Iris pigment epithelial cell (primary cell): ENCODE data around the gene STT3B.
A peak's percentile ranks its signal among the peaks of the same experiment; 100 is the strongest.
"Not testable (repeated sequence)": the region's sequence is repeated elsewhere in the genome, so short reads cannot be mapped to it uniquely, and the experiment has no call there.

Source experiments
- DNase-seq: peaks from one replicate; pipeline ENCODE4 v3.0.0-alpha.2; 2011; ENCODE audit warnings: low read depth

STT3B gene

DNA sequence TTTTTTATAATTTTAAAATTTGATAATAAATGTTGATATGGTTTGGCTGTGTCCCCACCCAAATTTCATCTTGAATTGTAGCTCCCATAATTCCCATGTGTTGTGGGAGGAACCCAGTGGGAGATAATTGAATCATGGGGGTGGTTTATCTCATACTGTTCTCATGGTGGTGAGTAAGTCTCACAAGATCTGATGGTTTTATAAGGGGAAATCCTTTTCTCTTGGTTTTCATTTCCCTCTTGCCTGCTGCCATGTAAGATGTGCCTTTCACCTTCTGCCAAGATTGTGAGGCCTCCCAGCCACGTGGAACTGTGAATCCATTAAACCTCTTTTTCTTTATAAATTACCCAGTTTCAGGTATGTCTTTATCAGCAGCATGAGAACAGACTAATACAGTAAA, 72.6 kb downstream of the STT3B start:
- DNase-seq: not testable (repeated sequence)

DNA sequence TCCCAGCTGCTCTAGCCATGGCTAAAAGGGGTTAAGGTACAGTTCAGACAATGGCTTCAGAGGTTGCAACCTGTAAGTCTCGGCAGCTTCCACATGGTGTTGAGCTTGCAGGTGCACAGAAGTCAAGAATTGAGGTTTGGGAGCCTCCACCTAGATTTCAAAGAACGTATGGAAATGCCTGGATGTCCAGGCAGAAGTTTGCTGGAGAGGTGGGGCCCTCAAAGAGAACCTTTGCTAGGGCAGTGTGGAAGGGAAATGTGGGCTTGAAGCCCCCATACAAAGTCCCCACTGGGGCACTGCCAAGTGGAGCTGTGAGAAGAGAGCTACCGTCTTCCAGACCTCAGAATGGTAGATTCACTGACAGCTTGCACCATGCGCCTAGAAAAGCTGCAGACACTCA, 73.7 kb downstream of the STT3B start:
- no peak for DNase-seq

DNA sequence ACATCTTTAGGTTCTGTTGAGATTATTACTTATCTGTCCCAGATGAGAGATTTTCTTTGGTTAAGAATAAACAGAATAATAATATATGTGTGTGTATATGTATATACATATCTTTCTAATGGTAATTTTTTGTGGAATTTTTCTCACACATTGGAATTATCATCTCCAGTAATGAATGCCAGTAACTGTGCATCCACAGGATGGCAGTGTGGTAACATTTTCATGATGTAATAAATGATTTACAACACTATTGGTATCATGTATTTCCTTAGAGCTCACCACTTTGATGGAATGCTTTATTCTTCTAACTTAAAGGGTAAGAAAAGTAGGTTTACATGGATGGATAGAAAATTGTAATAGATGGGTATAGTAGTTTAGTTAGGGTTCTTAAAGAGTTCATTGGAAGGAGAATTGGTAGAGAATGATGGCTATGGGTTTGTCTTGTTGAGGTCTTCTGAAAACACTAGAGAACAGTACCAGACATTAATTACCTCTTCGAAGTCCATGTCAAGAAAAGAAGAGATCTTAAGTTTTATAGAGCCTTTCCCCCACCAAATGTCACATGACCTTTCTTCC, 78.1 kb downstream of the STT3B start:
- DNase-seq: peak; percentile 62

DNA sequence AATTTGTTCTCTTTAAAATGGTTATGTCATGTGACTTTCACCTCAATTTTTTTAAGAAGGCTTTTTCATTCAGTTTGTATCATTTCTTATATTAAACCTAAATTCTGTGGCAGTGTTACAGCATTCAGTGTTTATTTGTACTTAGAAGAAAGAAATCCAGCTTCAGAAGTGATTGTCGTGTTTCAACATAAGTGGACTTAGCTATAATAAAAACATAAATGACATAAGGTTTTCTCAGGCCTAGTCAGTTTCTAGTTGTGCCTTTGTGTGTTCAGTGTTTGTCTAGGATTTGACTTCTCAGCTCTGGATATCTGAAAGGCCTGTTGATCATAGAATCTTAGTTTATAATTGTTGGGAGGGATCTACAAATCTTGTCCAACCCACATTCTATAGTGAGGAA, 80.5 kb downstream of the STT3B start:
- DNase-seq: peak; percentile 53

DNA sequence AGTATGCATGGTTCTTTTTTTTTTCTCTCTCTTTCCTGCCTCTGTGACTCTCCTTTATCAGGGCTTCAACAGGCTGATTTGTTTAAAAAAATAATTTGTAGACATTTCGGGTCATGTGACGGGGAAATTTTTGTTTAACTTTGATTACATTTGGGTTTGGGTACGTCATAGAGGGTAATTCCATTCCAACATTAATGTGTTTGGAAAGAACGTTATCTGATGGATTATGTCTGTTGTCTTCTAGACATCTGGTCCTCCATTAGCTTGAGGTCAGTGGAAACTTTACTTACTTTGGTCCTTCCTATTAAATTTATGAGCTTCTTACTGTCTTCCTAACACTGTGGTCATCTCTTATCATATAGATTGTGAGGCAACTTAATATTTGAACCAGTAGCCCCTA, 80.9 kb downstream of the STT3B start:
- DNase-seq: peak; percentile 47

DNA sequence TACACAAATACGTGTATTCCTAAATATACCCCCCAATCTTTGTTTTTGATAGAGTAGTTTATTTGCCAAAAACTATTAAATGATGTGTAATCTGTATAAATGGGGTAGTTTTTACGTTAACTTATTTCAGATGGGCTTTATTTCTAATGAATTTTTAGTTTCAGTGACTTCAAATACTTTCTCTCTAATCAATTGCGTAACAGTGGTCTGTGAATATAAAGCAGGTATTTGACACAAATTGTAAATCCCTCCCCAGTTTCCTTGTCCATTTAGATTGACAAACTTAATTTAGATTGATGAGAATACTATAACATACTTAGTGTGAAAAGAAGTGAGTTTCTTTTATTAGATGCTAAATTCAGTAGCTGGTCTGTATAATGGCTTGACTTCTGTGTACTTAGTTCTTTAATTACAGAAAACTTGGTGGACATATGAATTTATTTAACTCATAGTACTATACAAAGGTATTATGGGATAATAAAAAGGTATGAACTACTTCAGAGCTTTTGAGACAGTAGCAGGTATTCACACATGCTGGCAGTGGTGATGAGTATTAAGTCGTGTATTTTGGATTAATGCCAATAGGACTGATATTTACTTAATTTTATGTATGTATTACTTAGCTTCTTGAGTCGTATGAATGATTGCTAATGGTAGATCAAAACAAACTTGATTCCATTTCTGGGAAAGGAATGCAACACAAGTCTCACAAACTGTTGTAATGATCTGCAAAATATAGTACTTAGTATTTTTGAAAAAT, 81.6 kb downstream of the STT3B start:
- DNase-seq: peak; percentile 34

DNA sequence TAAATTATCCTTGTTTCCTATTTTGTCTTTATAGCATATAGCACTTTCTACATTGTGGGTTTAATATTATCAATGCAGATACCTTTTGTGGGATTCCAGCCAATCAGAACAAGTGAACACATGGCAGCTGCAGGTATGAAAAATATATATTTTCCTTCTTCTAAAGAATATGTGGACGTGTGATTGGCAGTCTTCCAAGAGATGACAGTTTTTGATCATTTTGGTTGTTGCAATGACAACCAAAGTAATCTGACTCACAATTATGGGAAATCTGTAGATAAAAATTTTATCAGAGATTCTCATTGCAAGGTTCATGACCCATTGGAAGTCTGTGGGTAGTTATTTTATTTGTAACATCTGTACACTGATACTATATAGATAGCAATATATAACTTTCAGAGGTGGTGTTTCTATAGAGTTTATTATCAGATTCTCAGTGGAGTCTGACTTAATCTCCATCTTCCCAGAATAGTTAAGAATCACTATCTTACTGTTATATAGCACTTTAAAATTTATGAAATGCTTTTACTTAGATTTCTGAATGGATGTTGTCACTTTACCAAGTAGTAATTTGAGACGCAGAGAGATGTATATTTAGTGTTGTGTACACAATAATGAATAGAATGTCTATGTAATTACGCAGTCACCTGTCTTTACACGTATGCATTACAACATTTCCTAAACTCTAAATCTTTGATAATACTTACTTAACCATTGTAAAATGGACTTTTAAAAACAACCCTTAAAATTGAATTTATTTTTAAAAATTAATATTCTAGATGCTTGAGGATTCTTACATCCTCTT, 82.5 kb downstream of the STT3B start:
- DNase-seq: peak; percentile 20

DNA sequence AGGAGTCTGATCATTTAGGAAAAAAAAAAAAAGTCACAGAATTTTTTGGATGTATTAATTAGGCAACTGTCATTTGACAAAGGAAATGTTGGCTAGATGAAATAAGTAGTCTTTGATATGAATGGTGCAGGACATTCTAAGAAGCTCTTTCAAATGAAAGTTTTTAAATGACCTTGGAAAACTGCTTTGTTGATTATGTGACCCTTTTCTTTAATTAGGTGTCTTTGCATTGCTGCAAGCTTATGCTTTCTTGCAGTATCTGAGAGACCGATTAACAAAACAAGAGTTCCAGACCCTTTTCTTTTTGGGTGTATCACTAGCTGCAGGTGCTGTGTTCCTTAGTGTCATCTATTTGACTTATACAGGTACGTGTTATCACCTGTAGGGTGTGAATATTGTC, 84.0 kb downstream of the STT3B start:
- no peak for DNase-seq

DNA sequence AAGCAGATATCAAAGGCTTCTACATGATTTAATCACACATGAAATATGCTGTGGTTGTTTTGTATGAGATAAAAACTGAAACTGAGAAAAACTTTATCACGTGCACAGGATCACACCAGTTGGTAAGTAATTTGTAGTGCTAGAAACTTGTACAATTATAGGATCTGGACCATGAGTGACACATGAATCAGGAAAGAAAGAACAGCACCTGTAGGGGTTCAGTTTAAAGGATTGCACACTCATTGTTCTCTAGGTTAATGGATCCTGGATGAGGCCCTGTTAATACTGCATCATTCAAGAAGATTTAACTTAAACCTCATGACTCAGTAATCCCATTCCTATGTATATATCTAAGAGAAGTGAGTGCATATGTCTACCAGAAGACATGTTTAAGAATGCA, 87.9 kb downstream of the STT3B start:
- DNase-seq: peak; percentile 9

DNA sequence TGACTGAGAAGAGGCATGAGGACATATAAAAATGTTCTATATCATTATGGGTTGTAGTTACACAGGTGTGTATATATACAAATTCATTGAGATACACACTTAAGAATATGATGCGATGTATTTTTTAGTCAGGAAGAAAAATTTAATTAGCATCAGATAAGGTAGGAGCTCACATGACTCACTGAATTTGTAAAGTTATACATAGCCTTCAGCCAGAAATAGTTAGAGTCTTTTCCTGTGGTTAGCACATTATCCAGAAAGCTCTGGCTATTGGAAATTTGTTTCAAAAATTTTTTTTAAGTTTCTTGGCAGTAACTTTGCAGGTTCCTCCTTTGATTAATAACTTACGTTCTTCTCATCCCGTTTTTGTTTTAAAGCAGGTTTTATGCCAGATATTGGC, 88.6 kb downstream of the STT3B start:
- peak; percentile 7 for DNase-seq

DNA sequence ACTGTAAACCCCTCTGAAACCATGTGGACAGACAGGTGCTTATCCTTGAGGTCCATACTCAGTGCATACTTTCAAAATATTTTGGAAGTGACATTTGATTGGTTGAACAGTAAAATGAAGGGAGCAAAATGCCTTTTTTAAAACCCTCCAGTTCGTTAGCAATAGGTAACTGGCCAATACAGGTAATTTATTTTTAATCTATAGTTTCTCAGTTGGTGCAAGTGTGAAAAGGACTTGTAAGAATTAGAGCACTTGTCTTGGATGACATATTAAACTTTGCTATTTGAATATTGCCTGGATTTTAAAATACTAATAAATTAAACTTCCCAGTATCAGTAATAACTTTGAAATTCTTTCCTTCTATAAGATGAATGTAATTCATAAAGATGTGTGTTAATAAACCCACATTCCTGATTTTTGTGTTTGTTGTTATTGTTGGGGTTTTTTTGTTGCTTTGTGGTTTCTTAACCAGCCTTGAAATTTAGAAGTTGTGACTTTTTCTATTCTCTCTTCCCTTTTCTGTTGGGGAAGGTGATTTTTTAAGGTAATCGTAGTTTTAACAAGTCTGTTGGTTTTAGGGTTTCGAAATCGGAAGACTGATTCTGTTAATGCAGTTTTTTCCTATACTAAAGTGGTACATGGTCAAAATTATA, 90.0 kb downstream of the STT3B start:
- DNase-seq: no peak

DNA sequence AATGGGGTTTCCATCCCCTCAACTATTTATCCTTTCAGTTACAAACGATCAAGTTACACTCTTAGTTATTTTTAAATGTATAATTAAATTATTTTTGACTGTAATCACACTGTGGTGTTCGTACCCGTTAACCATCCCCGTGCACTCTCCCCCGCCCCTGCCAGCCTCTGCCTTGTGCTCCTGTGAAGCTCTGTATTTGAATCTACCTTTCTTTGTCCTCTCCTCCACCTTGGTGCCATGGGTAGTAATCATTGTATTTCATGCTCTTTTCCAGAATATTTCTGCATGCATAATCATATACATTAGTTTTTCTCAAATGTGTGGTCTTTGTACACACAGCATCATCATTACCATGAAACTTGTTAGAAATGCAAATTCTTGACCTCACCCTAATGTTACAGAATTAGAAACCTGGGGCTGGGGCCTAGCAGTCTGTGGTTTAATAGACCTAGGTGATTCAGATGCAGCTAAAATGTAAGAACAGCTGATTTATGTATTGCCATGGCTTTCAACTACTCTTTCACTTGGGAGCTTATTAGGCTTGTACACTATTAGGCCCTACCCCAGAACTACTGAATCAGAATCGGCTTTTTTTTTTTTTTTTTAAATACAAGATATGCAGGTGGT, 91.5 kb downstream of the STT3B start:
- no peak for DNase-seq

DNA sequence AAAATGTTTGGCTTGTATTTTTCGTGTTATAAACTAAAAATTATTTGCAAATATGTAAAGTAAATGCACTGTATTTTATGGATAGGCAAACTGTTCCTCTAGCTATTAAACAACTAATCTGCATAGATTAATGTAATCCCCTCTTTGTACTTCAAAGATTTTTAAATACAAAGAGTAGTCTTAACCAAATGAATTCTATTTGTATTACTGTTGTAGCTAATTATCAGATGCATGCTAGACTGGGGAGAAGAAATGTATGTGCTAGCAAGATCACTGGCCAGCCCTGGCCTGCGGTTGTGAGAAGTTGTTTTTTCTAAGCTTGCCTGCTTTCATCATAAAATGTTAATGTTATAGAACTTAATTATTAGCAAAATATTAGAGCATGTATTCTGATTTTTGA, 92.6 kb downstream of the STT3B start:
- no peak for DNase-seq

DNA sequence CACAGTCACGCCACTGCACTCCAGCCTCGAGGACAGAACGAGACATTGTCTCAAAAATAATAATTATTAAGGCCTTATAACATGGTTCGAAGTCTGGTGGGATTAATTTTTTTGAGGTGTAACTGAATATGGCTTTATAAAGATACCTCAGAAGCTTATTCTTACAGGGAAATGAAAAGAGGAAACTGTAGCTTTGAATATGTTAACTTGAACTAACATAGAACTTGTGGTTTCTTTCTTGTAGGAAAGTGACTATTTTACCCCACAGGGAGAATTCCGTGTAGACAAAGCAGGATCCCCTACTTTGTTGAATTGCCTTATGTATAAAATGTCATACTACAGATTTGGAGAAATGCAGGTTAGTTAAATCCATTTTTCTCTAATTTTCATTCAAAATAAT, 96.3 kb downstream of the STT3B start:
- DNase-seq: no peak

DNA sequence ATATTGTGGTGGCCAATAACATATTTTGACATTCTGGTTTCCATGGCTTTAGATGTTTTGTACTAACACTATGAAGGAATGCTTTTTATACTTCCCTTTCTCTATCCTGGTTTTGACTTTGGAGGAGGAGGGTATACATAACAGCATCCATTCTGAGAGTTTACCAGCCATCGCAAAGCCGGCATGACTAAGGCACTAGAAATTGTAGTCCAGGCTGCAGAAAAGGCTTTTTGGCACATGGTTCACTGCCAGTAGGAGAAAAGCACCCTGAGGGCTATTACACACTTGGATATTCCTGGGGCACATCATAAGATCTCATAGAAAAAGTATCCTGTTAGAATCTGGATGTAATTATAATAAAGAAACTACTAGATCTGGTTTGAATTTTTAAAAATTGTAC, 101.8 kb downstream of the STT3B start:
- peak; percentile 54 for DNase-seq

DNA sequence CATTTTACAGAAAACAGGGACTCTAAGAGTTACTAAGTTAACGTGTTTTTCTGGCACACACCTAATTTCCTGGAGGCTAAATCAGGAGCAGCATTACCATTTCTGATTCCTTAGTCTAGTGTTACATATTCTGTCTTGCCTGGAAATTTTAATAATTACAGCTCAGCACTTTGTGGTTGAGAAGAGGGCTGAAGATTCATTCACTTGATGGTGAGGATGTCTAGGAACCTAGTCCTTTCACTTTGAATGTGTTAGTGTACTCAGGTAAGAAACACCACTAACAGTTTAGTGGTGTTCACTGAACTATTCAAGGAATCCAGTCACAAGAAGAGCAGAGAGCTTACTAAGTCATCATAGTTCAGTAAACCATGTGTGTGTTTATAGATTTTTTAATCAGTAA, 102.8 kb downstream of the STT3B start:
- no peak for DNase-seq

DNA sequence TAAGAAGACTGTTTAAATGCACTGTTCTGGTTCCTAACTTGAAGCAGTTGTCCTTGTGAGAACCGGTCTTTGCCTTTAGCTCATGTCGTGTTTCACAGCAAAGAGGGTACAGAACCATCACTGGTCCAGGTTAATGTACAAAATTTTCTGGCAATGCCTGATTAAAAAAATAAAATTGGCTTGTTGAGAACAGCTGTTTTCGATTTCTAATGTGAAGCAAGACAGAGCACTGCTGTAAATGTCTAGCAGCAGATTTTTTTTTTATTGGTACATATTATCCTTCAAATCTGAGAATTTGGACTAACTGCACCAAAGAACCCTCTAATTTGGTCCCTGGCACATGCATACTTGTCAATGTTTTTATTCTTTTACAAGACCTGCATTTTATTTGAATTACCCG, 103.3 kb downstream of the STT3B start:
- no peak for DNase-seq

DNA sequence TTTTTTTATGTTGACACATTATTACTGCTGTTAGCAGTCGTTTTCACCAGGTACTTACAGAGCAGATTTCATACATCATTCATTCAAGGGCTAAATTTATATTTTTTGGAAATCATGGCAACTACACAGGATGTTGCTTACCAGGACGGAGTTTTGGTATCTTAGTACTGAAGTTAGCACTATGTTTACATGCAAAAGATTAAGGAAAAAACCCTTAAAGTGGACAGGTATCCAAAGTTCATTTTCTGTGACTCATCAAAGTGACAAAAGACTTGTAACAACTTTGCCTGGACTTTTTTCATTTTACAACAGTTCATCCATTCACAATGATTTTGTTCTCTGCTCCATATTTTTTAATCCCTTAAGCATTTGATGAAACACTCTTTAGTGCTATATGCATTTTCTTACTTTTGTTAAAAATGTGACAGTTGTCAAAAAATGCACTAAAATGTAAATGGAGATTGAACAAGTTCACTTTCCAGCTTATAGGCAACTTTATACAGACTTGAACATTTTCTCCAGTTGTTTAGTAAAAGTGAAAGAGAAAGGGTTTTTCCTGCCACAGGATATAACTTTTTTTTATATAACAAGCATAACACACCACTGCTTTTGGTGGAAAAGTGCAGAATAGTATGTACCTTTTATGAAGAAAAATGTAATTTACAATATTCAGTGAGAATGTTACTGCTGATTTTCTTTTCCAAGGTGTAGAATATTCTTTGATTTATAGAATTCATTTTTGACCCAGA, 104.1 kb downstream of the STT3B start:
- DNase-seq: no peak

DNA sequence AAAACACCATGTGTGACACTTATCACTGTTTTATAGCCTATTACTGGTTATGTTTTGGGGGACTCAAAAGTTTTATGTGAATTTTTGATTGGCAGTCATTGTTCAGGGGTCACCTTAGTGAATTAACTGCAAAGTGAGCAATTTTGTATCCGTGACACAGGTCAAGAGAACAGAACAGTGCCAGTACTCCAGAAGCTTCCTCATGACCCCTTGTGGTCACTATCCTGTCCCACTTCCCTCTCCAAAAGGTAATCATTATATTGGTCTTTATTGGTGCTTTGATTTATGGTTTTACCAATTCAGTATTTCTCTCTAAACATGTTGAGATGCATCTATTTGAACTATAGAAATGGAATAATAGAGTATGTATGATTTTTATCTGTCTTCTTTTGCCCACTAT, 107.1 kb downstream of the STT3B start:
- no peak for DNase-seq

DNA sequence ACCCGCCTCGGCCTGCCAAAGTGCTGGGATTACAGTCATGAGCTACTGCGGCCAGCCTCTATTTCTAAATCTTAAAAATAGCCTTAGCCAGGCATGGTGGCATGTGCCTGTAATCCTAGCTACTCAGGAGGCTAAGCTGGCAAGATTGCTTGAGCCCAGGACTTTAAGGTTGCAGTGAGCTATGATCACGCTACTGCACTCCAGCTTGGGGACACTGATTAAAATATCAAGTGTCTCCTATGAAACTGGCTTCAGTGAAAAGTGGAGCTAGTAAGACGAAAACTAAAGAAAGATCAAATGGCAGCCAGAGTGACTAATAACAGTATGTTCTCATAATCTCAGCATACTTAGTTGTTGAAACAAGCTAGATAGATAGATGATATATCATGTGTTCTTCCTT, 112.5 kb downstream of the STT3B start:
- DNase-seq: peak; percentile 35

DNA sequence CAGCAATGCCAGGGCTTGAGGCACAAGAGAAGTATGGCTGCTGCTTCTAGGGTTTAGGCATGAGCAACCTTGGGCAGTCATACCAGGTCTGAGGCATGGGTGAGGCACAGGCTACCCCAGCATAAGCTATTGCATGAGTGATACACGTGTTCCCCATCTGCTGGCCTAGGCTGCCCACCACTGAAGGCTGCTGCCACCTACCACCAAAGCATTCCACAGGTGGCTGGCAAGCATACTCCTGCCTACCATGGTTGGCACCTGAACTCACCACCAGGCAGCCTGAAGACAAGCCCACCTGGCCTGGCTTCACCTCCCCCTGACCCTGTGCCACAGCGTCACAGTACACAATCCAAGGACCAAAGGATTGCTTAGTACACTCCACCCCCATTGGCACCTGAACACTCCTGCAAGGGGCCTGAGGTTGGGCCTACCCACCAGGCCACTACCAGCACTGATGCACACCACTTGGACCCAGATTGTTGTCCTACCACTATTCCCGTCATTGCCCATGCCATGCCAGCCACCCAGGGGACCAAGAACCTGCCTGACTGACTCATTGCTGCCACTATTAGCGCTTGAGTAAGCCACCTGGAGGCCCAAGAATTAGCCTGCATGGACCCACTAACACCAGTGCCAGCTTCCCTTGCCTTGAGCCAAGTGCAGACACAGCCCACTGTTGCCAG, 115.7 kb downstream of the STT3B start:
- DNase-seq: no peak
